SK-N-SH (cell line): ENCODE results near the gene CNGA3. TPM values are rescaled to one million over a fixed set of nuclear protein-coding genes. Genes with fewer than 3 reads are reported as not detected.

Source experiments
- CTCF ChIA-PET: fragments of 300-600, 350-600 bp; formaldehyde crosslinking; extraction: SDS; loops from one replicate; lab custom pipeline; 2021; lab: Yijun Ruan, JAX
- POLR2A ChIA-PET: fragments of 350-600 bp; sonication (Branson Sonifier 250); formaldehyde crosslinking; extraction: SDS; loops from one replicate; lab custom pipeline; 2020; ENCODE audit warnings: antibody characterized with exemption, inconsistent platforms; lab: Yijun Ruan, JAX
- DNase-seq: peaks from one replicate; pipeline ENCODE4 v3.0.0; 2012
- H2AFZ ChIP-seq: fragments of 200-600 bp; sonication (generic); 2 replicates; pipeline ENCODE4 v1.8.1; 2016; ENCODE audit warnings: antibody characterized with exemption, mild to moderate bottlenecking, low read depth
- H3F3A ChIP-seq: fragments of 200-600 bp; sonication (generic); replicated peaks from 2 replicates; pipeline ENCODE3; 2016; ENCODE audit warnings: antibody characterized with exemption, mild to moderate bottlenecking; ENCODE audit not compliant: insufficient read depth
- H3K27ac ChIP-seq, 2 experiments: fragments of 200-500 bp in 1 of 2; fragments of 200-600 bp in 1 of 2; sonication (Bioruptor generic) in 1 of 2; sonication (generic), shearing (Covaris generic) in 1 of 2; 2 replicates each; pipeline versions ENCODE4 v1.5.1 to v1.6.1; 2014 to 2016; ENCODE audit warnings: low read depth in 2 of 2, inconsistent platforms in 1 of 2, low read length in 1 of 2, mild to moderate bottlenecking in 1 of 2, mixed read lengths in 1 of 2
- H3K27me3 ChIP-seq: fragments of 200-600 bp; sonication (generic), shearing (Covaris generic); 2 replicates; pipeline ENCODE4 v1.6.1; 2016; ENCODE audit warnings: mixed run types; ENCODE audit not compliant: insufficient read depth
- H3K36me3 ChIP-seq, 2 experiments: fragments of 200-500 bp in 1 of 2; fragments of 200-600 bp in 1 of 2; sonication (Bioruptor generic) in 1 of 2; sonication (generic) in 1 of 2; replicated peaks in 1 of 2; 2 replicates each; pipeline versions ENCODE3 to v1.5.1; 2014 to 2016; ENCODE audit warnings: low read length in 1 of 2, mild to moderate bottlenecking in 1 of 2; ENCODE audit not compliant: insufficient read depth in 2 of 2, control insufficient read depth in 1 of 2
- H3K4me1 ChIP-seq, 2 experiments: fragments of 200-500 bp in 1 of 2; fragments of 200-600 bp in 1 of 2; sonication (Bioruptor generic) in 1 of 2; sonication (generic), shearing (Covaris generic) in 1 of 2; 2 replicates each; pipeline versions ENCODE4 v1.5.1 to v1.6.1; 2014 to 2016; ENCODE audit warnings: low read depth in 1 of 2, low read length in 1 of 2, mixed run types in 1 of 2; ENCODE audit not compliant: insufficient read depth in 2 of 2, control insufficient read depth in 1 of 2
- H3K4me2 ChIP-seq: fragments of 200-600 bp; sonication (generic), shearing (Covaris generic); 2 replicates; pipeline ENCODE4 v1.6.1; 2017; ENCODE audit warnings: mixed run types
- H3K4me3 ChIP-seq, 2 experiments: fragments of 200-500 bp in 1 of 2; fragments of 200-600 bp in 1 of 2; sonication (Bioruptor generic) in 1 of 2; sonication (generic), shearing (Covaris generic) in 1 of 2; 2 replicates each; pipeline versions ENCODE4 v1.5.1 to v1.8.1; 2014 to 2016; ENCODE audit warnings: low read depth in 2 of 2, inconsistent platforms in 1 of 2, low read length in 1 of 2, mild to moderate bottlenecking in 1 of 2, mixed read lengths in 1 of 2, moderate library complexity in 1 of 2
- H3K79me2 ChIP-seq: fragments of 200-600 bp; sonication (generic); 2 replicates; pipeline ENCODE4 v1.8.1; 2017; ENCODE audit warnings: mild to moderate bottlenecking; ENCODE audit not compliant: insufficient read depth
- H3K9ac ChIP-seq: fragments of 200-600 bp; sonication (generic); 2 replicates; pipeline ENCODE4 v1.6.1; 2017; ENCODE audit warnings: mixed run types
- H3K9me2 ChIP-seq: fragments of 200-600 bp; sonication (generic); 2 replicates; pipeline ENCODE4 v1.6.1; 2017; ENCODE audit warnings: mixed run types
- H3K9me3 ChIP-seq: fragments of 200-600 bp; sonication (generic); 2 replicates; pipeline ENCODE4 v1.6.1; 2017; ENCODE audit warnings: mixed run types, mild to moderate bottlenecking, moderate library complexity
- H4K20me1 ChIP-seq: fragments of 200-600 bp; sonication (generic); 2 replicates; pipeline ENCODE4 v1.6.1; 2017; ENCODE audit warnings: mild to moderate bottlenecking, mixed run types; ENCODE audit not compliant: insufficient read depth
- CHD2 ChIP-seq: fragments of 150-350 bp; IDR thresholded peaks from 2 replicates; pipeline ENCODE4 v1.6.1; 2018; ENCODE audit warnings: low read length; ENCODE audit not compliant: partially characterized antibody
- CTCF ChIP-seq: fragments of 200-600 bp; sonication (generic); IDR thresholded peaks from 2 replicates; pipeline ENCODE4 v1.6.1; 2017; ENCODE audit warnings: antibody characterized with exemption, mild to moderate bottlenecking, moderate library complexity
- ELF1 ChIP-seq: IDR thresholded peaks from 2 replicates; pipeline ENCODE4 v1.4.0; 2012
- EP300 ChIP-seq, 2 experiments: IDR thresholded peaks; 2 replicates each; pipeline versions ENCODE4 v1.4.0 to v1.6.1; 2012; ENCODE audit warnings: borderline replicate concordance in 1 of 2, low read depth in 1 of 2, low read length in 1 of 2
- FOSL2 ChIP-seq: IDR thresholded peaks from 2 replicates; pipeline ENCODE4 v1.4.0; 2012; ENCODE audit warnings: low read depth, mild to moderate bottlenecking, moderate library complexity, borderline replicate concordance
- FOXJ3 ChIP-seq: sonication (generic); formaldehyde crosslinking; IDR thresholded peaks from 2 replicates; pipeline ENCODE4 v1.5.1; 2020; ENCODE audit warnings: mild to moderate bottlenecking, missing genetic modification reagents
- GABPA ChIP-seq: IDR thresholded peaks from 2 replicates; pipeline ENCODE4 v1.4.0; 2012; ENCODE audit warnings: low read depth, mild to moderate bottlenecking
- GATA2 ChIP-seq: sonication (generic); formaldehyde crosslinking; IDR thresholded peaks from 2 replicates; pipeline ENCODE4 v1.5.0; 2020; ENCODE audit warnings: mild to moderate bottlenecking, missing genetic modification reagents
- IRF3 ChIP-seq: fragments of 150-350 bp; IDR thresholded peaks from 2 replicates; pipeline ENCODE4 v1.6.1; 2016; ENCODE audit warnings: mild to moderate bottlenecking, low read depth, low read length
- MAX ChIP-seq: IDR thresholded peaks from 2 replicates; pipeline ENCODE4 v1.4.0; 2012; ENCODE audit warnings: low read depth
- MEF2A ChIP-seq: IDR thresholded peaks from 2 replicates; pipeline ENCODE4 v1.4.0; 2012; ENCODE audit warnings: low read depth, borderline replicate concordance
- NRF1 ChIP-seq: IDR thresholded peaks from 2 replicates; pipeline ENCODE4 v1.6.1; 2012; ENCODE audit warnings: low read depth, mild to moderate bottlenecking, low read length
- POLR2AphosphoS5 ChIP-seq: IDR thresholded peaks from 2 replicates; pipeline ENCODE4 v1.6.1; 2012; ENCODE audit warnings: low read depth, low read length
- RCOR1 ChIP-seq: fragments of 150-350 bp; IDR thresholded peaks from 2 replicates; pipeline ENCODE4 v1.6.1; 2017; ENCODE audit warnings: antibody characterized with exemption, low read length
- RFX5 ChIP-seq: IDR thresholded peaks from 2 replicates; pipeline ENCODE4 v1.6.1; 2012; ENCODE audit warnings: mild to moderate bottlenecking, improper control_type of control experiment, low read length
- RXRA ChIP-seq: IDR thresholded peaks from 2 replicates; pipeline ENCODE4 v1.4.0; 2012; ENCODE audit warnings: low read depth, mild to moderate bottlenecking, borderline replicate concordance
- TCF12 ChIP-seq: IDR thresholded peaks from 2 replicates; pipeline ENCODE4 v1.4.0; 2012
- TEAD4 ChIP-seq: IDR thresholded peaks from 2 replicates; pipeline ENCODE4 v1.4.0; 2012; ENCODE audit warnings: mild to moderate bottlenecking, borderline replicate concordance; ENCODE audit not compliant: insufficient read depth
- USF2 ChIP-seq: fragments of 150-350 bp; IDR thresholded peaks from 2 replicates; pipeline ENCODE4 v1.6.1; 2017; ENCODE audit warnings: antibody characterized with exemption, low read length, low read depth, borderline replicate concordance
- YY1 ChIP-seq: IDR thresholded peaks from 2 replicates; pipeline ENCODE4 v1.4.0; 2012; ENCODE audit warnings: low read depth, mild to moderate bottlenecking
- WGBS: methylation state at CpG from one replicate; pipeline ENCODE4 v1.1.6; 2017; ENCODE audit warnings: low lambda C conversion rate; 5-methylcytosine and 5-hydroxymethylcytosine counted together
- polyA plus RNA-seq, 3 experiments: library from polyadenylated mRNA; depleted of rRNA; stranded (reverse); fragments of >200 nt; gene quantifications; 2 replicates each; pipeline ENCODE4 v1.2.3, GENCODE V29; 2012

The CNGA3 gene
- polyA plus RNA-seq, 1 of the 3 experiments (the other 2 are of a cell fraction): not detected

- Histone ChIP-seq H3K27ac (no peak overlapping the region), H3F3A (no peaks in the 10 kb centered on the region), H4K20me1 (no peaks in the 10 kb centered on the region)
- DNase-seq: no peak
- CTCF ChIA-PET: interaction anchor here (0.7 to 2.3 kb wide), 6 partner anchors 10 to 788 kb away, joined by 3 to 9 read pairs (median 4); no protein-coding TSS in a partner anchor
- TF ChIP-seq YY1 (no peak), GABPA (no peak), CTCF (no peak), TEAD4 (no peak), NRF1 (no peak), ELF1 (no peak), MAX (no peak), EP300 (IDR thresholded peaks at IDR 0.05; ENCODE audit: borderline replicate concordance in 1 of 2, low read depth in 1 of 2, low read length in 1 of 2) (no peak), POLR2AphosphoS5 (no peak)
- TF ChIP-seq, all 33 proteins: peak for 0
- Histone ChIP-seq H3K9ac (no peak overlapping the region), H2AFZ (no peak overlapping the region), H3K9me2 (no peaks in the 10 kb centered on the region), H3K4me1 (peaks cover 0 to 9% of the 10 kb centered on the region in 2 experiments; a peak in 1 of 4 replicates), H3K36me3 (no peaks in the 10 kb centered on the region), H3K4me2 (no peak overlapping the region), H3K27me3 (peaks cover 40% of the 10 kb centered on the region; the same call in 1 of the 2 replicates), H3K79me2 (no peaks in the 10 kb centered on the region), H3K4me3 (no peak overlapping the region), H3K9me3 (no peaks in the 10 kb centered on the region)
- POLR2A ChIA-PET: no interaction called here
- 54% methylated on average over 4 of the region's 4 CpGs for WGBS
Measured at GRCh38 chr2:98378901-98379300, 32.6 kb downstream of the CNGA3 start.

GRCh38 chr2:98379311-98380202 is 33.3 kb downstream of the CNGA3 start:
- H4K20me1 ChIP-seq: no peaks in the 10 kb centered on the region
- no peak overlapping the region for H3K9ac ChIP-seq
- no peaks in the 10 kb centered on the region for H3K79me2 ChIP-seq
- ChIA-PET POLR2A (no interaction called here), CTCF (interaction anchor here (0.7 to 2.3 kb wide), 5 partner anchors 9 to 682 kb away, joined by 3 to 9 read pairs (median 4); no protein-coding TSS in a partner anchor)
- H3K36me3 ChIP-seq: no peaks in the 10 kb centered on the region
- H3K4me1 ChIP-seq: peaks cover 0 to 9% of the 10 kb centered on the region in 2 experiments; a peak in 1 of 4 replicates
- 61% methylated on average over 13 of the region's 14 CpGs for WGBS
- peaks cover 35% of the 10 kb centered on the region; the same call in 1 of the 2 replicates for H3K27me3 ChIP-seq
- H3K9me3 ChIP-seq: no peaks in the 10 kb centered on the region
- H3K9me2 ChIP-seq: no peaks in the 10 kb centered on the region
- no peak overlapping the region for H2AFZ ChIP-seq
- no peak for DNase-seq
- no peaks in the 10 kb centered on the region for H3F3A ChIP-seq
- no peak overlapping the region for H3K27ac ChIP-seq
- no peak overlapping the region for H3K4me2 ChIP-seq
- no peak for TF ChIP-seq CTCF
- TF ChIP-seq MEF2A: no peak
- no peak for TF ChIP-seq TCF12
- no peak for TF ChIP-seq FOXJ3
- TF ChIP-seq RFX5: no peak
- TF ChIP-seq GABPA: no peak
- TF ChIP-seq POLR2AphosphoS5: no peak
- TF ChIP-seq CHD2: no peak
- no peak for TF ChIP-seq RCOR1
- no peak for TF ChIP-seq RXRA
- no peak for TF ChIP-seq USF2
- TF ChIP-seq IRF3: no peak
- no peak for TF ChIP-seq EP300 (IDR thresholded peaks at IDR 0.05; ENCODE audit: borderline replicate concordance in 1 of 2, low read depth in 1 of 2, low read length in 1 of 2)
- TF ChIP-seq GATA2: no peak
- TF ChIP-seq FOSL2: no peak
- TF ChIP-seq, all 33 proteins: peak for 0
- H3K4me3 ChIP-seq: no peak overlapping the region
